GM18499 (cell line): ENCODE measurements around the gene TOP2A.
"Not testable (repeated sequence)": the region's sequence is repeated elsewhere in the genome, so short reads cannot be mapped to it uniquely, and the experiment has no call there.

ENCODE experiments used
- ATAC-seq: cut with Tn5 transposase; IDR thresholded peaks from one replicate; pipeline ENCODE4 v1.9.1; 2021; ENCODE audit warnings: moderate number of reproducible peaks; ENCODE audit not compliant: insufficient read depth, unreplicated experiment

The TOP2A gene

GRCh38 chr17:40431231-40431602, 13.5 kb upstream of the TOP2A start:
- ATAC-seq, result no peak

GRCh38 chr17:40430272-40431230, 12.9 kb upstream of the TOP2A start:
- ATAC-seq, result no peak

DNA sequence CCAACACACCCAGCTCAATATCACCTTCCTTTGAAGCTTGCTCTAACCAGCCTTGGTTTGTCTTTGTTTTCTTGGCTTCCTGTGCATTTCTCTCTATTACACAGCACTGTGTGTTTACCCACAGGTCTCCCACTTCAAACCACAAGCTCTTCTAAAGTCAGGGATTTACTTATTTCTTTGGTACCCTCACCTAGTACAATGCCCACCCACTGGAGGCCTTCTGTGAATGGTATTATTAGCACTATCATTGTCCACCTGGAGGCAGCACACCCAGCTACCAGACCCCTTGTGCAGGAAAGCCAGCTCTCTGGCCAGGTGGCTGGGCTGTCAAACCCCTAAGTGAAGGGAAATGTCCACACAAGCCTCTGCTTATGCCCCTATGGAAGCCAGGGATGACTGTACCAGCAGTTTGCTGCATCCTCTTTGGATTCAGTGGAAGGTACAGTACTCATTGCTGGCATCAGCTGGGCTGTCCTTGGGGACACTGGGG, 9.4 kb upstream of the TOP2A start:
- ATAC-seq, result no peak

DNA sequence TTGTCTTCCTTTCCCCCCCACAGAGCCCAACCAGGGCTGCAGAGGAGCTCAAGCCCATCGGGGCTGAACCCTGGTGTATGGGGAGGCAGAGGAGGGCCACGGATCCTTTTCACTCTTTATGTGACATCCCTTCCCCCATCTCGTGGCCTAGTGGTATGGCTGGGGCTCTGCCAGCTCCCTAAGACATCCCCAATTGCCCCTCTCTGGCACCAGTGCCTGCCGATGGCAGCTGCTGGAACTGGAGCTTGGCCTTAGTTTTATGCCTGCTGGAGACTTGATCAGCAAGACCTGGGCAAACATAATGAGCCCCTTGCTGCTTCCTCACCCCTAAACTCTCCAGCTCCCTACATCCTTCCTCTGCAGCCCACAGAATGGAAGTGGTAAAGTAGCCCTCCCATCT, 8.0 kb upstream of the TOP2A start:
- ATAC-seq, result no peak

DNA sequence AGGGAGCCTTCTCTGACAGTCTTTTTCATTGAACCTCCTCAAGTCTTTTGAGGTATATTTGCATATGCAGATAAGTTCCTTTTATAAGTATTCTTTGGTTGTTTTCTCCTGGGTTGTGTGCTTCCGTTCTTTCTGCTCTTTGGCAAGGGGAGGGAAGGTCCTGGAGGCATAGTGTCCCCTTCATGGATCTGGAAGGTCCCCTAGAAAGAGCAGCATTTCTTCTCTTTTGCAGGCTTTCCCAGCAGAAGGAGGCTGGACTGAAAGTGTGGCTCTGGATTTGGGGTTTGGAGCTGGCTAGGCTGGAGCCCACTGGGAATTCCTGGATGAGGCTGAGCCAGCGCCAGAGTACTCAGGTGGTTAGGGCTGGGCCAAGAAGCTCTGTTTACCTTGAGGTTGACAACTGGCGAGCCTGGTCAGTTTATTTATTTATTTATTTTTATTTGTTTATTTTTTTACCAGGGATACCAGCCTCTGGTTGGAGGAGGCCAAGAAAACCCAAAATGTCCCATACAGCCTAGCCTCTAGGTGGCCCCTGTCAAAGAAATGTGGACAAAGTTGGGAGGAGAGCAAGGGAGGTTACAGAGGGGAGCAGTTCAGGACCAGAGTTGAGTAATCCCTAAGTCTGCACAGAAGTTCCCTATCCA, 5.4 kb upstream of the TOP2A start:
- ATAC-seq, result no peak

DNA sequence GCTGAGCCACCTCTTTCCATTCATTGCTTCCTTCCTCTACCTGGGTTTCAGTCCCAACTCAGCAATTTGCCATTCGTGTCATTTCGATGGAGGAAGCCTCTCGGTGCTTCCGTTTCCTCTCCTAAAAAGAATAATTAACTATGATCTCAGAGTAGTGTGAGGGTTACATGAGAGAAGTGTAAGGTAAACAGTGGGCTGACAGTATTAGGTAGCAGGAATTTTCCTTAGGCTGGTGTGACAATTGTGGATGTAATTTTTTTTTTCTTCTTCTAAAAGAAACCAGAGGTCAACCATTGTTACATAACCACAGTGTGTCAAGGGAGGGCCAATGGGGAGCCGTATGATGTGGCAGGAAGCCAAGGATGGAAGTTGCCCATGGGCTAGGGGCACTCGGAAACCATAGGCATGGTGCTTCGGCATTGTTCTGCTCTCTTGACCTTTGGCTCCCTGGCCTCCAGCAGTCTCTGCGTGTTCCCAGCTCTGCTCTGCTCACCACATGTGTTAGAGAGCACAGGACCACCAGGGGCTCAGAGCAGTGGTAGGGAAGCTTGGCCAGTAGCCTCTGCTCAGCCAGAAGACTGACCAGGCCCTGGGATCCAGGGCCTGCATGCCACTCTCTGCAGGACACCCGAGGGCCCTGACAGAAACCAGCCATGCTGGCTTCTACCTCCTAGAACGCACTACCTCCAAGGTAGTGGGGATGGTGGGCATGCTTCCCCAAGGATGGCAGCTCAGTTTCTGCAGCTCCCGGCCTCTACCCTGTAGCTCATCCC, 2.0 kb upstream of the TOP2A start:
- no peak for ATAC-seq

- no peak for ATAC-seq
Measured at GRCh38 chr17:40418428-40418706, 671 bp upstream of the TOP2A start.

DNA sequence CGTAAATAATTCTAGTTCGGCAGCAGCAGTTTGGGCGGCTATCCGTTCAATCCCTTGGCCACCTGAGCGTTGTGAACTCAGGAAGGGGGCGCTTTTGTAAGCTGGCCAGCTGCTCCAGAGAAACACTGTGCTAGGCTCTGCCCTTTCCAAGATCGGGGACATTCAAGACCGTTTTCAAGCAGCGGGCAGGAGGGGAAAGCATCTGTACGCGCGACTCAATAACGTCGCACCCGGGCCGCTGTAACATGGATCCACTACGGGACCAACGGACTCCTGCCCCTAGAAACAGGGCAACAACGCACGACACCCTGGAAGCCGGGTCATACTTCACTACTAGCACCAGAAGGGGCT, 463 bp downstream of the TOP2A start:
- no peak for ATAC-seq

DNA sequence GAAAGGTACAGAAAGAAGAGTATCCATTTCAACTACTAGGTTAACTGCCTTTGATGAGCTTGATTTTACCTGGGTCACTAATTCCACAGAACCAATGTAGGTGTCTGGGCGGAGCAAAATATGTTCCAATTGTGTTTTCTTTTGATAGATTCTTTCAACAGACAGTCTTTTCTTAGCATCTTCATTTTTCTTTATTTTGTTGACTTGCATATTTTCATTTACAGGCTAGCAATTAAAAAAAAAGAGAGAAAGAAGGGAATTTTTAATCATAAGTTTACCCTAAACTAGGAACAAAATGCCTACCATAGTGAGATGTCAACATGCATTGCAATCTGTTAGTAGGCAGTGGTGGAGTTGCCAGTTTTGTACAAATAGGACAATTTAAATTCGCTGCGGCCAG, 1.0 kb downstream of the TOP2A start:
- no peak for ATAC-seq

- no peak for ATAC-seq
Measured at GRCh38 chr17:40415390-40415789, 2.3 kb downstream of the TOP2A start.

GRCh38 chr17:40414312-40414711, 3.4 kb downstream of the TOP2A start:
- not testable (repeated sequence) for ATAC-seq

GRCh38 chr17:40412880-40413279, 4.8 kb downstream of the TOP2A start:
- no peak for ATAC-seq

- no peak for ATAC-seq
Measured at GRCh38 chr17:40411821-40412220, 5.9 kb downstream of the TOP2A start.

- ATAC-seq, result no peak
Measured at GRCh38 chr17:40410082-40410481, 7.6 kb downstream of the TOP2A start.

DNA sequence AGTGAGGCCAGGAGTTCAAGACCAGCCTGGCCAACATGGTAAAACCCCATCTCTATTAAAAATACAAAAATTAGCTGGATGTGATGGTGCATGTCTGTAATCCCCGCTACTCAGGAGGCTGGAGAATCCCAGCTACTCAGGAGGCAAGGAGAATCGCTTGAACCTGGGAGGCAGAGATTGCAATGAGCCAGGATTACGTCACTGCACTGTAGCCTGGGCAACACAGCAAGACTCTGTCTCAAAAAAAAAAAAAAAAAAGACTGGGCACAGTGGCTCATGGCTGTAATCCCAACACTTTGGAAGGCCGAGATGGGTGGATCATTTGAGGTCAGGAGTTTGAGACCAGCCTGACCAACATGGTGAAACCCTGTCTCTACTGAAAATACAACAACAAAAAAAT, 8.2 kb downstream of the TOP2A start:
- not testable (repeated sequence) for ATAC-seq

- ATAC-seq, result no peak
Measured at GRCh38 chr17:40407460-40407859, 10.2 kb downstream of the TOP2A start.

DNA sequence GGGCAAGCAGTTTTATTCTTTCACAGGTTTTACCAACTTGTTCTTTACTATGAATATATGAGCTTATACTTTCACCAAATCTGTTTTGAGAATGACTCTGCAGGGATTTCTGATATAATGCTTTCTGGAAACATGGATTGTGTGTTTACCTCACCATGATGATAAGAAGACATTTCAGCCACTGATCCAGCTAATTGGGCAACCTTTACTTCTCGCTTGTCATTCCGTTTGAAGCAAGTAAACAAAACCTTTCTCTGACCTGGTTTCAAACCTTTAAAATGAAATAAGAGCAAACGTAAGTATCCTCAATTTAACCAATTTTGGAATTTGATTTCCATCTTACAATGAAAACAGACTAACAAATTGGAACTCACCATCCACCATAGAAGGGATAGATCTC, 13.7 kb downstream of the TOP2A start:
- no peak for ATAC-seq

- no peak for ATAC-seq
Measured at GRCh38 chr17:40402668-40403067, 15.0 kb downstream of the TOP2A start.

DNA sequence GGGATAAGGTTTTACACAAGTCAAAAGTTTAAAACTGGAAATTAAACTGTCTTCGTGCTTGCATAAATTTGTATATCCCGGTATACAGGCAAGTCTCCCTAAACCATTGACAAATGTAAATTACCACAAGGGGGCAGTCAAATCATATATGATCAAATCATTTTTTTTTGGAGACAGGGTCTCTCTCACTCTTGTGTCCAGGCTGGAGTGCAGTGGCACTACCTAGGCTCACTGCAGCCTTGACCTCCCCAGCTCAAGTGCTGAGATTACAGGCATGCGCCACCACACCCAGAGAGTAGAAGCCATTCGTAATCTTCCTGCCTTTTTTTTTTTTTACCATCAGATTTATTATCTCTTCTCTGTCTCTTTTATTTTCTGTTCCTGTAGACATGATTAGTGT, 18.5 kb downstream of the TOP2A start:
- ATAC-seq, result no peak

DNA sequence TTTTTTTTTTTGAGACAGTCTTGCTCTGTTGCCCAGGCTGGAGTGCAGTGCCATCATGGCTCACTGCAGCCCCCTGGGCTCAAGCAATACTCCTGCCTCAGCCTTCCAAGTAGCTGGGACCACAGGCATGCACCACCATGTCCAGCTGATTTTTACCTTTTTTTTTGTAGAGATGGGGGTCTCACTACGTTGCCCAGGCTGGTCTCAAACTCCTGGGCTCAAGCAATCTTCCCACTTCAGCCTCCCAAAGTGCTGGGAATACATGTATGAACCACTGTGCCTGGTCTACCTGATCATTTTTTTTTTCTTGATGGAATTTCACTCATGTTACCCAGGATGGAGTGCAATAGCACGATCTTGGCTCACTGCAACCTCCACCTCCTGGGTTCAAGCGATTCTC, 31.1 kb downstream of the TOP2A start:
- ATAC-seq, result not testable (repeated sequence)

- no peak for ATAC-seq
Measured at GRCh38 chr17:40382251-40382650, 35.4 kb downstream of the TOP2A start.
